WTC11 (cell line): ENCODE measurements around the gene GSTK1.

Source experiments
- TF ChIP-seq, protein P1 (sequence below): fragments of 200-600 bp; IDR thresholded peaks from 2 replicates; pipeline ENCODE4 v1.8.0; 2022; ENCODE audit warnings: antibody characterized with exemption
- TF ChIP-seq, protein P2 (sequence below): sonication (generic); formaldehyde crosslinking; conservative IDR thresholded peaks from 2 replicates; pipeline ENCODE4 v1.8.1; 2022; ENCODE audit warnings: mild to moderate bottlenecking, missing genetic modification reagents

DNA sequence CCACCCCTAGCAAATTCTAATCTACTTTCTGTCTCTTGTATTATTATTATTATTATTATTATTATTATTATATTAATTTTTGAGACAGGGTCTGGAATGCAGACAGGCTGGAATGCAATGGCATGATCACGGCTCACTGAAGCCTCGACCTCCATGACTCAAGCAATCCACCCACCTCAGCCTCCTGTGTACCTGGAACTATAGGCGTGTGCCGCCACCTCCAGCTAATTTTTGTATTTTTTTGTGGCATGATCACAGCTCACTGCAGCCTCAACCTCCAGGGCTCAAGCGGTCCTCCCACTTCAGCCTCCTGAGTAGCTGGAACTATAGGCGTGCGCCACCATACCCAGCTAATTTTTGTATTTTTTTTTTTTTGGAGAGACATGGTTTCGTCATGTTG is 18.9 kb downstream of the GSTK1 start:
- TF ChIP-seq, protein P1, sequence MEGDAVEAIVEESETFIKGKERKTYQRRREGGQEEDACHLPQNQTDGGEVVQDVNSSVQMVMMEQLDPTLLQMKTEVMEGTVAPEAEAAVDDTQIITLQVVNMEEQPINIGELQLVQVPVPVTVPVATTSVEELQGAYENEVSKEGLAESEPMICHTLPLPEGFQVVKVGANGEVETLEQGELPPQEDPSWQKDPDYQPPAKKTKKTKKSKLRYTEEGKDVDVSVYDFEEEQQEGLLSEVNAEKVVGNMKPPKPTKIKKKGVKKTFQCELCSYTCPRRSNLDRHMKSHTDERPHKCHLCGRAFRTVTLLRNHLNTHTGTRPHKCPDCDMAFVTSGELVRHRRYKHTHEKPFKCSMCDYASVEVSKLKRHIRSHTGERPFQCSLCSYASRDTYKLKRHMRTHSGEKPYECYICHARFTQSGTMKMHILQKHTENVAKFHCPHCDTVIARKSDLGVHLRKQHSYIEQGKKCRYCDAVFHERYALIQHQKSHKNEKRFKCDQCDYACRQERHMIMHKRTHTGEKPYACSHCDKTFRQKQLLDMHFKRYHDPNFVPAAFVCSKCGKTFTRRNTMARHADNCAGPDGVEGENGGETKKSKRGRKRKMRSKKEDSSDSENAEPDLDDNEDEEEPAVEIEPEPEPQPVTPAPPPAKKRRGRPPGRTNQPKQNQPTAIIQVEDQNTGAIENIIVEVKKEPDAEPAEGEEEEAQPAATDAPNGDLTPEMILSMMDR = no peak
- TF ChIP-seq, protein P2, sequence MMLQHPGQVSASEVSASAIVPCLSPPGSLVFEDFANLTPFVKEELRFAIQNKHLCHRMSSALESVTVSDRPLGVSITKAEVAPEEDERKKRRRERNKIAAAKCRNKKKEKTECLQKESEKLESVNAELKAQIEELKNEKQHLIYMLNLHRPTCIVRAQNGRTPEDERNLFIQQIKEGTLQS (CRISPR knock-in tag) = no peak
